ENCODE measurements around the gene SLC6A18.

DNA sequence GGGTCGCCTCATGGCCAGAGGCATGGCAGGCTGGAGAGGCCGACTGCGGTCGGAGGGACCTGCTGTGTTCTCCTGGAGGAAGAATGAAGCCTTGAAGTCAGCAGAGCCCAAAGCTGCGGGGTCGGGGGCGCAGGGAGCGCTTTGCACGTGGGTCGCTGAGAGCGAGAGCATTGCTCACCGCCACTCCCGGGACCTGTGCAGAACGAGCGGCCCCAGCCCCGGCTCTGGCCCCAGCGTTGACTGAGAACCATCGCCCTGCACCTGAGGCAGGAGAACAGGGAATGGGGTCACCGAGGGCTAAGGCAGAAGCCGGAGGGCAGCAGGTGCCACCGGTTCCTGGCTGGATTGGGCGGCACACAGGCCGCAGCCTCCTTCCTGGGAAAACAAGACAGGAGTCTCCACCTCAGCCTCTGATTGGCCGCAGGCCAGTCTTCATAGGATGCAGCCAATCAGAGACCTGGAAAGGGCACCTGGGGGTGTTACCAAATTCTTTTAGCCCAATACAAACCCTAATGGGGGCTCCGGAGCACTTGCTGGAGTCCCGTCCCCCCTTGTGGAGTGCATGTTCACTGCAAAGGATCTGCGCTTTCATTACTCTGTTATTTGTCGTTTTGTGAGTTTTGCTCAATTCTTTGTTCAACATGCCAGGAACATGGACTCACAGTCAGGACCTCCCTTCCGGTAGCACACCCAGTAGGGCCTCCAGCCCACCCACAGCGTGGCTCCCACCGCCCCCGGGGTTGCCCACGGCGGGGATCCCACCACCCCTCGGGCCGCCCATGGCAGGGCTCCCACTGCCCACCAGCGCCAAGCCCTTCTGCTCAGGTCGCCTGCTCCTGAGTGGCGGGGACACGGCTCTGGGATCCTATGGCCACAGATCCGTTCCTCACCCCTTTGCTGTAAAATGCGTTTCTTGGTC is 48.4 kb upstream of the SLC6A18 start:
- TF ChIP-seq POLR2A (IDR thresholded peaks at IDR 0.05; ENCODE audit: low read length) (no peak), GATA1 (IDR thresholded peaks at IDR 0.05; ENCODE audit: low read depth, low read length) (no peak)
